ENCODE measurements around the gene KCNJ15. TPM values are rescaled to one million over a fixed set of nuclear protein-coding genes. Genes with fewer than 3 reads are reported as not detected.
A peak's percentile ranks its signal among the peaks of the same experiment; 100 is the strongest.

KCNJ15 gene
- total RNA-seq, 3 donors from 2014 or later: 0.44 to 0.77 TPM; not detected in 1

DNA sequence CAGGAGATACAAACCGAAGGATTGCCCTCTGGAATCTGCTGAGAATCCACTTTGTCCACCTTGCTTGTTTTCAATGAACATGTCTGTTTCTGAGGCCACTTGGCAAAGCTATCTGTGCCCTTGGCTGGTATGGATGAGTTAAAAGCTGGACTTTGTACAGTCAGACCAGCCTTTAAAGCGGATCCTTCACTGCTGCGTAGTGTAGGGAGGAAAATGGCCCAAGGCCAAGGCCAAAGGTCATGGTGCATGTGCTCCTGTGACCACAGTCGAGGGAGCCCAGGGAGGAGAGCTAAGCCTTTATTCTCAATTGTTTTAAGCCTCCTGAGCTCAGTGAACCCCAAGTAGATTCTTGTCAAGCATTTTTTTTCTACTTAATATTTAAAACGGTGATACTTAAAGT is 37.0 kb downstream of the KCNJ15 start:
- Histone ChIP-seq H3K9me3 (no peaks in the 10 kb centered on the region), H3K4me1 (ENCODE audit: low read depth) (peaks cover 4% of the 10 kb centered on the region), H3K4me3 (no peak overlapping the region), H3K36me3 (ENCODE audit: low read depth) (no peaks in the 10 kb centered on the region)
- ATAC-seq (peak; percentile 80), DNase-seq (peak; percentile 65 to 80 (median 71))
- intact Hi-C loops (cut with DNase I, micrococcal nuclease): no loop called here
- TF ChIP-seq, protein P1, sequence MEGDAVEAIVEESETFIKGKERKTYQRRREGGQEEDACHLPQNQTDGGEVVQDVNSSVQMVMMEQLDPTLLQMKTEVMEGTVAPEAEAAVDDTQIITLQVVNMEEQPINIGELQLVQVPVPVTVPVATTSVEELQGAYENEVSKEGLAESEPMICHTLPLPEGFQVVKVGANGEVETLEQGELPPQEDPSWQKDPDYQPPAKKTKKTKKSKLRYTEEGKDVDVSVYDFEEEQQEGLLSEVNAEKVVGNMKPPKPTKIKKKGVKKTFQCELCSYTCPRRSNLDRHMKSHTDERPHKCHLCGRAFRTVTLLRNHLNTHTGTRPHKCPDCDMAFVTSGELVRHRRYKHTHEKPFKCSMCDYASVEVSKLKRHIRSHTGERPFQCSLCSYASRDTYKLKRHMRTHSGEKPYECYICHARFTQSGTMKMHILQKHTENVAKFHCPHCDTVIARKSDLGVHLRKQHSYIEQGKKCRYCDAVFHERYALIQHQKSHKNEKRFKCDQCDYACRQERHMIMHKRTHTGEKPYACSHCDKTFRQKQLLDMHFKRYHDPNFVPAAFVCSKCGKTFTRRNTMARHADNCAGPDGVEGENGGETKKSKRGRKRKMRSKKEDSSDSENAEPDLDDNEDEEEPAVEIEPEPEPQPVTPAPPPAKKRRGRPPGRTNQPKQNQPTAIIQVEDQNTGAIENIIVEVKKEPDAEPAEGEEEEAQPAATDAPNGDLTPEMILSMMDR (IDR thresholded peaks at IDR 0.05): no peak

DNA sequence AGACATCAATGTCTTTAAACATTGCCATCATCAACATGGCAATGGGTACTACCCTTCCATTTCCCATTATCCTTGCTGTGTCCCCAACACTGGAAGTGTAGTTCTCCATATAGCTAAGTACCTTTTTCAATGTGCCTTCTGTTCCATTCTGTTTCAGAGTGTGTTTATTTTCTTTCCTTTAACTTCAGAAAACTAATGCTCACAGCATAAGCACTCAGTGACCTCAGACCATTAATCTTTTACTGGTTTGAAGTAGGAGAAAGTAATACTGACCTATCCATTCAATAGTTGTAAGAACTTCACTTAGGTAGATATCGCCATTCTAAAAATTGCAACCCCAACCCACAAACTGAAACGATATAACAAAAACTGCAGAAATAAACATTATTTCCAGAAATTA is 37.8 kb downstream of the KCNJ15 start:
- intact Hi-C loops (cut with DNase I, micrococcal nuclease): no loop called here
- no peak for ATAC-seq
- TF ChIP-seq, protein P1 (IDR thresholded peaks at IDR 0.05): no peak
- Histone ChIP-seq H3K36me3 (ENCODE audit: low read depth) (no peaks in the 10 kb centered on the region), H3K4me3 (no peak overlapping the region), H3K9me3 (no peaks in the 10 kb centered on the region), H3K4me1 (ENCODE audit: low read depth) (peaks cover 4% of the 10 kb centered on the region)
- DNase-seq: no peak

DNA sequence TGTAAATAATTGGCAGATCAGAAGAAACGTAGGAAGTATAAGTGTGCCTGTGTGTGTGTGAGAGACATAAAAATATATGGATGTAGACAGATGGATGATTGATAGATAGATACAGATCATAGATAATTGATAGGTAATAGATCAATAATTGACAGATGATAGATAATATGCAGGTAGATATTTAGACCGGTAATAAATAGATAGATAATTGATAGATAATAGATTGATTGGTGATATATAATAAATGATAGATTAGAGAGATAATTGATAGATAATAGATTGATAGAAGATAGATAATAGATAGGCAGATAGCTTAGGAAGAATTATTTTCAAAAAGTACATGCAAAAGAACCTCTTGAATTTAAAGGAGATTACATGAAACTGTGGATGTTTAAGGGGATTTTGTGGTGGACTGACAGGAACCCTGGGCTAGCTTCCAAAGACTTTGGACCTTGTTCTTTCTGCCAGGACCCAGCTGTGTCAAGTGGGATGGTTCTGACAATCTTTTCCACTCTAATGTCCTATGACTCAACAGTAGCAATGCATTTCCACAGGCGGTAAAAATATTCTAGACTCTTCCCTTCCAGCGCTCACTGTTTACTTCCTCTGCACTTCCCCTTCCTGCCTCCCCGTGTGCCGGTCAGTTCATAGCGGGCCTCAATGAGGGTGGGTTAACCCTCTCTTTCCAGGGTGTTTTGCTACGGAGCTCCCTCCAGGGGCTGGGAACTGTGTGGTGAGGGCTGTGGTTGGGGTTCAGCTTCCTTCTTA is 39.4 kb downstream of the KCNJ15 start:
- TF ChIP-seq, protein P1 (IDR thresholded peaks at IDR 0.05): no peak
- Histone ChIP-seq H3K4me1 (ENCODE audit: low read depth) (peaks cover 4% of the 10 kb centered on the region), H3K9me3 (no peaks in the 10 kb centered on the region), H3K36me3 (ENCODE audit: low read depth) (no peaks in the 10 kb centered on the region), H3K4me3 (no peak overlapping the region)
- ATAC-seq (peak; percentile 26), DNase-seq (no peak)
- intact Hi-C loops (cut with DNase I, micrococcal nuclease): no loop called here

DNA sequence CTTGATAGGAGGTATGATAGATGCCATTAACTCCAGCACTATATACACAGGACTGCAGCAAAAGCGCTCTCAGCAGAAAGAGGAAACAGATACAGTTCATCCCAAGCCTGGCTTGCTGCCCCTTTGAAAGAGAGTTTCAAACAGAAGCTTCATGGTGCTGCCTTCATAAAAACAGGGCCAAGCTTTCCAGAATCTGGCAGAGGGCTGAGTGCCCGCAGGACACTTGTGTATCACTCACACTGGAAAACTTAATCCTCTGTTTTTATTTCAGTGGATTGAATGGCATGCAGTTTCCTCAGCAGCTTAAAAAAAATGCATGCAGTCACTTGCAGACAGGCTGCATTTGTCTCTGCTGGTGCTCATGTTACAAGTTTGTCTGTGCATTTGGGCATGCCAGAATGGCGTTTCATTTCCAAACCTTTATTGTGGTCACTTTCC is 40.4 kb downstream of the KCNJ15 start:
- Histone ChIP-seq H3K4me3 (no peak overlapping the region), H3K36me3 (ENCODE audit: low read depth) (no peaks in the 10 kb centered on the region), H3K9me3 (no peaks in the 10 kb centered on the region), H3K4me1 (ENCODE audit: low read depth) (peaks cover 4% of the 10 kb centered on the region)
- DNase-seq (no peak), ATAC-seq (peak; percentile 10)
- TF ChIP-seq, protein P1 (IDR thresholded peaks at IDR 0.05): no peak
- intact Hi-C loops (cut with DNase I, micrococcal nuclease): no loop called here

DNA sequence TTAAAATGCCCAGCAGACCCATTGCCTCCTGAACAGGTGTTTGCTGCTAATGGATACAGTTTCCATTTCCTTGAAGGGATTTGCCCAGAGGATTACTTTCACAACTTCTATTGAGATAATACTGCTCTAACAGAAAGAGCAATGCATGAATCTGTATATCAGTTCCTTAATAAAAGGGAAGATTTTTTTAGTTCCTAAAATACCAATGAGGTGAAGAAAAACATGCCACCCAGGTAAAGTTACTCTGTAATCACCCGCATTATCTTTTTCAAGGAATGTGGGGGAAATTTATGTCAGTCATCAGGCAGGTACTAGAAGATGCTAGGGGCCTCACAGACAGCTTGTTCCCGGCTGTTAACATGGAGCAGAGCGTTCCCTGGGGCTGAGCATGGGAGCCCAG is 41.1 kb downstream of the KCNJ15 start:
- H3K4me1 ChIP-seq (ENCODE audit: low read depth): peaks cover 4% of the 10 kb centered on the region
- no peak for DNase-seq

More for the DNA sequence above, 41.1 kb downstream of the KCNJ15 start:
- Histone ChIP-seq H3K9me3 (no peaks in the 10 kb centered on the region), H3K36me3 (ENCODE audit: low read depth) (no peaks in the 10 kb centered on the region), H3K4me3 (no peak overlapping the region)
- ATAC-seq: no peak
- intact Hi-C loops (cut with DNase I, micrococcal nuclease): no loop called here
- TF ChIP-seq, protein P1 (IDR thresholded peaks at IDR 0.05): no peak
